Activated CD4-positive, alpha-beta T cell treated with anti-CD3 and anti-CD28 coated beads, Interleukin-2, amount 10 ng/mL, durations not matched to agents 24 days and 14 days (primary cell): Measurements from ENCODE around the gene PCDHB7. TPM values are rescaled to one million over a fixed set of nuclear protein-coding genes. Genes with fewer than 3 reads are reported as not detected.
"Not testable (repeated sequence)": the region's sequence is repeated elsewhere in the genome, so short reads cannot be mapped to it uniquely, and the experiment has no call there.

Experiments used
- DNase-seq: peaks from one replicate; pipeline ENCODE4 v3.0.0; 2022
- H3K27ac Mint-ChIP-seq: one replicate; pipeline ENCODE4 v1.8.0; 2022; ENCODE audit warnings: mild to moderate bottlenecking, mixed read lengths
- H3K27me3 Mint-ChIP-seq: one replicate; pipeline ENCODE4 v1.8.0; 2022; ENCODE audit warnings: mixed read lengths
- H3K36me3 Mint-ChIP-seq: one replicate; pipeline ENCODE4 v1.8.0; 2022; ENCODE audit warnings: low read depth, mild to moderate bottlenecking, mixed read lengths
- H3K4me1 Mint-ChIP-seq: one replicate; pipeline ENCODE4 v1.8.0; 2021; ENCODE audit warnings: mixed read lengths
- H3K4me3 Mint-ChIP-seq: one replicate; pipeline ENCODE4 v1.8.0; 2022; ENCODE audit warnings: mild to moderate bottlenecking, moderate library complexity, mixed read lengths
- H3K9me3 Mint-ChIP-seq: one replicate; pipeline ENCODE4 v1.8.0; 2021; ENCODE audit warnings: mixed read lengths
- intact Hi-C: fragments of 100-400 bp; cut with micrococcal nuclease; formaldehyde crosslinking; loops from one replicate; pipeline ENCODE4 v1.15.1; 2023
- total RNA-seq: library from RNA; stranded (reverse); gene quantifications from 2 replicates; pipeline ENCODE4 v1.2.3, GENCODE V29; 2022

PCDHB7 gene
- not detected in 2 replicates for total RNA-seq

- H3K4me3 Mint-ChIP-seq = no peak within 1 kb of the TSS
- intact Hi-C loops = no loop called here
- H3K9me3 Mint-ChIP-seq = no peaks in the 10 kb centered on the region
- no peak within 1 kb of the TSS for H3K27ac Mint-ChIP-seq
- no peaks in the 10 kb centered on the region for H3K4me1 Mint-ChIP-seq
- peaks cover 2% of the 10 kb centered on the region for H3K36me3 Mint-ChIP-seq
- DNase-seq = peak; percentile 66
- H3K27me3 Mint-ChIP-seq = no peaks in the 10 kb centered on the region
Measured at GRCh38 chr5:141172381-141173204, at the start of gene PCDHB7. PCDHB7 (plus strand) TSS chr5:141172644; CDS start chr5:141172836, 192 bp downstream.

- intact Hi-C loops, DNase-seq, H3K27me3 Mint-ChIP-seq, H3K36me3 Mint-ChIP-seq, H3K9me3 Mint-ChIP-seq, H3K27ac Mint-ChIP-seq, H3K4me3 Mint-ChIP-seq, H3K4me1 Mint-ChIP-seq: not testable (repeated sequence)
Measured at GRCh38 chr5:141123396-141124135, 48.9 kb upstream of the PCDHB7 start.

GRCh38 chr5:141127305-141127704, 45.1 kb upstream of the PCDHB7 start:
- Mint-ChIP-seq H3K9me3 (peaks cover 7% of the 10 kb centered on the region), H3K4me1 (no peaks in the 10 kb centered on the region), H3K4me3 (no peak overlapping the region), H3K27ac (no peak overlapping the region), H3K27me3 (no peaks in the 10 kb centered on the region), H3K36me3 (no peaks in the 10 kb centered on the region)
- intact Hi-C loops = no loop called here
- DNase-seq = no peak

GRCh38 chr5:141135030-141135717, 37.3 kb upstream of the PCDHB7 start, which contains the start of gene PCDHB5:
PCDHB5 (plus strand) TSS chr5:141135206; CDS start chr5:141135435, 229 bp downstream.
- H3K9me3 Mint-ChIP-seq = peaks cover 47% of the 10 kb centered on the region
- H3K36me3 Mint-ChIP-seq = peaks cover 4% of the 10 kb centered on the region

GRCh38 chr5:141135718-141136266, 36.7 kb upstream of the PCDHB7 start:
- no peak overlapping the region for H3K4me3 Mint-ChIP-seq
- H3K9me3 Mint-ChIP-seq = peaks cover 47% of the 10 kb centered on the region
- intact Hi-C loops = no loop called here
- no peaks in the 10 kb centered on the region for H3K27me3 Mint-ChIP-seq
- H3K27ac Mint-ChIP-seq = no peak overlapping the region
- H3K4me1 Mint-ChIP-seq = no peaks in the 10 kb centered on the region
- no peak for DNase-seq
- peaks cover 4% of the 10 kb centered on the region for H3K36me3 Mint-ChIP-seq

More at GRCh38 chr5:141135030-141135717, 37.3 kb upstream of the PCDHB7 start, which contains the start of gene PCDHB5:
- H3K4me1 Mint-ChIP-seq = no peaks in the 10 kb centered on the region
- intact Hi-C loops = no loop called here
- DNase-seq = no peak
- no peak within 1 kb of the TSS for H3K27ac Mint-ChIP-seq
- H3K4me3 Mint-ChIP-seq = peak within 1 kb of the TSS; percentile 26
- H3K27me3 Mint-ChIP-seq = no peaks in the 10 kb centered on the region

- H3K4me3 Mint-ChIP-seq, H3K27ac Mint-ChIP-seq, DNase-seq, intact Hi-C loops, H3K36me3 Mint-ChIP-seq, H3K27me3 Mint-ChIP-seq, H3K4me1 Mint-ChIP-seq: not testable (repeated sequence)
- H3K9me3 Mint-ChIP-seq = peaks cover 47% of the 10 kb centered on the region
Measured at GRCh38 chr5:141137346-141137745, 35.1 kb upstream of the PCDHB7 start.

- intact Hi-C loops = no loop called here
- H3K4me1 Mint-ChIP-seq = no peaks in the 10 kb centered on the region
- H3K9me3 Mint-ChIP-seq = peaks cover 23% of the 10 kb centered on the region
- H3K27me3 Mint-ChIP-seq = no peaks in the 10 kb centered on the region
- no peak within 1 kb of the TSS for H3K27ac Mint-ChIP-seq
- DNase-seq = no peak
- no peak within 1 kb of the TSS for H3K4me3 Mint-ChIP-seq
- peaks cover 5% of the 10 kb centered on the region for H3K36me3 Mint-ChIP-seq
Measured at GRCh38 chr5:141149812-141150211, 22.6 kb upstream of the PCDHB7 start, which contains the start of gene PCDHB6. PCDHB6 (plus strand) TSS chr5:141150057; CDS start chr5:141150258, 201 bp downstream.

GRCh38 chr5:141150224-141150992, 22.0 kb upstream of the PCDHB7 start:
- Mint-ChIP-seq H3K27me3 (no peaks in the 10 kb centered on the region), H3K36me3 (peaks cover 5% of the 10 kb centered on the region), H3K9me3 (peaks cover 23% of the 10 kb centered on the region), H3K4me1 (no peaks in the 10 kb centered on the region), H3K4me3 (no peak overlapping the region), H3K27ac (no peak overlapping the region)
- DNase-seq = no peak
- intact Hi-C loops = no loop called here

- peaks cover 5% of the 10 kb centered on the region for H3K36me3 Mint-ChIP-seq
- no peaks in the 10 kb centered on the region for H3K27me3 Mint-ChIP-seq
- intact Hi-C loops = no loop called here
- H3K9me3 Mint-ChIP-seq = peaks cover 23% of the 10 kb centered on the region
- no peak for DNase-seq
- no peak overlapping the region for H3K4me3 Mint-ChIP-seq
- H3K4me1 Mint-ChIP-seq = no peaks in the 10 kb centered on the region
- no peak overlapping the region for H3K27ac Mint-ChIP-seq
Measured at GRCh38 chr5:141150993-141151325, 21.5 kb upstream of the PCDHB7 start.

- H3K9me3 Mint-ChIP-seq = peaks cover 23% of the 10 kb centered on the region
- H3K36me3 Mint-ChIP-seq, H3K4me1 Mint-ChIP-seq, intact Hi-C loops, DNase-seq, H3K4me3 Mint-ChIP-seq, H3K27me3 Mint-ChIP-seq, H3K27ac Mint-ChIP-seq: not testable (repeated sequence)
Measured at GRCh38 chr5:141151632-141152031, 20.8 kb upstream of the PCDHB7 start.

- H3K4me1 Mint-ChIP-seq, H3K36me3 Mint-ChIP-seq, intact Hi-C loops, H3K27me3 Mint-ChIP-seq, DNase-seq, H3K4me3 Mint-ChIP-seq, H3K27ac Mint-ChIP-seq: not testable (repeated sequence)
- peaks cover 23% of the 10 kb centered on the region for H3K9me3 Mint-ChIP-seq
Measured at GRCh38 chr5:141152096-141152495, 20.3 kb upstream of the PCDHB7 start.

- H3K4me3 Mint-ChIP-seq = no peak overlapping the region
- intact Hi-C loops = no loop called here
- H3K9me3 Mint-ChIP-seq = peaks cover 11% of the 10 kb centered on the region
- H3K36me3 Mint-ChIP-seq = peaks cover 5% of the 10 kb centered on the region
- no peak for DNase-seq
- H3K27me3 Mint-ChIP-seq = no peaks in the 10 kb centered on the region
- H3K27ac Mint-ChIP-seq = no peak overlapping the region
- no peaks in the 10 kb centered on the region for H3K4me1 Mint-ChIP-seq
Measured at GRCh38 chr5:141155540-141156374, 16.7 kb upstream of the PCDHB7 start.
